Fibroblast of upper back skin (primary cell): ENCODE measurements around the gene ABL2.

Source experiments
- DNase-seq: peaks from one replicate; pipeline ENCODE4 v3.0.0-alpha.2; 2013

Gene ABL2

GRCh38 chr1:179090923-179091322 is 138.6 kb downstream of the ABL2 start:
- DNase-seq = no peak

GRCh38 chr1:179090522-179090921 is 139.0 kb downstream of the ABL2 start:
- DNase-seq = no peak

- DNase-seq = no peak
These were observed 139.5 kb downstream of the ABL2 start for GRCh38 chr1:179089827-179090482.

- peak; percentile 14 for DNase-seq
These were observed 141.8 kb downstream of the ABL2 start for GRCh38 chr1:179087665-179088064.

GRCh38 chr1:179083533-179083932 is 145.9 kb downstream of the ABL2 start:
- DNase-seq = no peak

GRCh38 chr1:179082999-179083335 is 146.5 kb downstream of the ABL2 start:
- DNase-seq = peak; percentile 26

- peak; percentile 7 for DNase-seq
These were observed 147.0 kb downstream of the ABL2 start for GRCh38 chr1:179082333-179082998.

GRCh38 chr1:179081687-179082332 is 147.7 kb downstream of the ABL2 start, which contains the start of gene TOR3A:
Gene TOR3A, plus strand, starts transcription at chr1:179082070. Its CDS starts 59 bp downstream, at chr1:179082129.
- peak; percentile 85 for DNase-seq

GRCh38 chr1:179080866-179081686 is 148.4 kb downstream of the ABL2 start:
- DNase-seq = no peak

GRCh38 chr1:179079113-179079761 is 150.2 kb downstream of the ABL2 start:
- peak; percentile 78 for DNase-seq

GRCh38 chr1:179077396-179077795 is 152.1 kb downstream of the ABL2 start:
- peak; percentile 20 for DNase-seq

GRCh38 chr1:179066471-179066870 is 163.0 kb downstream of the ABL2 start:
- DNase-seq = no peak

- no peak for DNase-seq
These were observed 167.9 kb downstream of the ABL2 start for GRCh38 chr1:179061360-179062282.

- DNase-seq = peak; percentile 86
These were observed 170.7 kb downstream of the ABL2 start for GRCh38 chr1:179058487-179059483.

GRCh38 chr1:179055937-179056336 is 173.5 kb downstream of the ABL2 start:
- DNase-seq = peak; percentile 22

- DNase-seq = no peak
These were observed 176.0 kb downstream of the ABL2 start for GRCh38 chr1:179053486-179053885.

GRCh38 chr1:179052776-179053175 is 176.7 kb downstream of the ABL2 start:
- no peak for DNase-seq
